ENCODE results near the gene CD44.
A peak's percentile ranks its signal among the peaks of the same experiment; 100 is the strongest.

The CD44 gene

DNA sequence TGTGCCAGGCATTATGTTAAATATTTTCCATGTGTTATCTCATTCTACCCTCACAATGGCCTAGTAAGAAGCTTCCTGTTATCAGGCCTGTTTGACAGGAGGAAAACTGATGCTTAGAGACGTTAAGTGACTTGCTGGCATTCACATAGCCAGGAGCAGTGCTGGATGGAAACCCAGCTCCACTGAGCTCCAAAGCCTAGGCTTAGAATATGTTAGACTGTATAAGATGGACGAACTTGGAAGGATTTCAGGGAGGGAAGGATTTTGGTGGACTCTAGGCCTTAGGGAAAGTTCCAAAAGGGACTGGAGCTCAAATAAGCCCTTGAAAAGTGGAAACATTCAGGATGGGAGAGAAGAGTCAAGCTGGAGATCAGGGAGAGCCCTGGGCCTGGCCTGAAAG is 2.1 kb downstream of the CD44 start:
- no peak for DNase-seq

DNA sequence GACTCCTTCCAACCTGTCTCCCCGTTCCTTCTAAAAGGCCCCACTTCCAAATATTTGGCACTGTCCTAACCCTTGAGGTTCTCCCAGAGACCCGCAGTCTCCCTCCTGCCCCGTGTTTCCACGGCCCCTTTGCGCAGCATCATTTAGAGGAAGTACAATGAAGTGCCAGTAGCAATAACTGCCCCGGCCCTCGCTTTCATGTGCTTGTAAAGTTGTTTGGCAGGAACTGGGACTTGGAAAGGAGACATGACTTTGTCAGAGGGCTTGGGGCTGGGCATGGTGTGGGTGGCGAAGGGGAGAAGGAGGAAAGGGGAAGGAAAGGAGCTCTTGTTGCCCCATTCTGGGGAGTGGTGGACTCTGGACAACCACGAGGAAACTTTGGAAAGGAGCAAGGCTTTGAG is 2.6 kb downstream of the CD44 start:
- DNase-seq: no peak

DNA sequence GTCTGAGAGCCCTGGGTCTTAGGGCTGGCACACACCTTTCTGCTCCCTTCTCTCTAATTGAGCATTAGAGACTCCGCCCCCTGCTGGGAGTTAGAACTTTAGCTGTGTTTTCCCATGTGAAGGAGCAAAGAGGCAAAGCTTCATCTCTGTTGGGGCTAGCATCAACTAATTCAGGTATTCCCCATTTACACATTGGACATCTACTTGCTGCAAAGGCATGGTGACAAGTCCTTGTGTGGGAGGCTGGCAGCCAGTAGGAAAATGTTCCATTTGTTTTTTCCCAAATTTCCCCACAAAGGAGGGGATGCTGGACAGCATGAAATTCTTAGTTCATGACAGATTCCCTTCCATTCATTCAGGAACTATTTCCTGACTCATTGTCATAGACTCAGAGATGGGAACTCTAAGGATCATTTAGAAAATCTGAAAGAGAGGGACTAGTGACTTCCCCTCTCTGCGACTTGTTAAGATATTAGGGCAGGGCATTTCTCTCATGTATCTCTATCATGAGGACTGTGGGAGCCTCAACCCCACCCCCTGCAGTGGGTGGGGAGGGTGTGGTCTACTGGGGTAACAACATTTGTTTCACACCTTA is 3.6 kb downstream of the CD44 start:
- DNase-seq: no peak

DNA sequence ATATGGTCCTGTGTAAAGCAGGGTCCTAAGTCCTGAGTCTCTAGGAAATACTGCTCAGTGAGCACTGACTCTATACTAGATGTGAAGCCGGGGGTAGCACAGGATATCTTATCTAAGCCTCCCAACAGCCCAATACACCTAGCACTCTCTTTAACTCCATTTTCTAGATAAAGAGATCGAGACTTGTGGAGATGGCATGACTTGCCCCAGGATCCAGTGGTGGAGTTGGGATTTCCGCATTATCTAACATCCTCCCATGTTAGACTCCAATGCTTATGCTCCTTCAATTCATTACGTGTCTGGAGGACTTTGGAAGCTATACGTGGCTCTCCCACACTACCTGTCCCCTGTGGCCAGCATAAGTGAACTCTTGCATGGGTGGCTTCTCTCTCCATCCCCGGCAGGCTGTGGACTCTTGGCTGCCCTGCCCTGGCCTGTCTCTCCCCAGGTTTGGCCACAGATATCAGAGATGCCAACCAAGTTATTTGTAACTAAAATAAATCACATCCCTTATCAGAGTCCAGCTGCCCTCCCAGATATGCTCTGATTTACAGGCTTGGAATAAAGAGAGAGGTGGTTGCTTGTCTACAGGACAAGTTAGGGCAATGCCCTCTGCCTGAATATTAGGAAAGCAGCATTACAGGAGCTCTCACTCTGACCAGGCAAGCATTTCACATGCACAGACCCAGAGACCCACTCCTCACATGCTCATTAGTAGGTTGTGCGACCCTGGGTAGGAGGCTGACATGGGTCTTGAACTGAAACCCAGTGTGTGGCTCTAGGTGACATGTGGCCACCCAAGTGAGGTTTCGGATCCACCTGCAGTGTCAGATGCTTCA is 4.5 kb downstream of the CD44 start:
- no peak for DNase-seq

DNA sequence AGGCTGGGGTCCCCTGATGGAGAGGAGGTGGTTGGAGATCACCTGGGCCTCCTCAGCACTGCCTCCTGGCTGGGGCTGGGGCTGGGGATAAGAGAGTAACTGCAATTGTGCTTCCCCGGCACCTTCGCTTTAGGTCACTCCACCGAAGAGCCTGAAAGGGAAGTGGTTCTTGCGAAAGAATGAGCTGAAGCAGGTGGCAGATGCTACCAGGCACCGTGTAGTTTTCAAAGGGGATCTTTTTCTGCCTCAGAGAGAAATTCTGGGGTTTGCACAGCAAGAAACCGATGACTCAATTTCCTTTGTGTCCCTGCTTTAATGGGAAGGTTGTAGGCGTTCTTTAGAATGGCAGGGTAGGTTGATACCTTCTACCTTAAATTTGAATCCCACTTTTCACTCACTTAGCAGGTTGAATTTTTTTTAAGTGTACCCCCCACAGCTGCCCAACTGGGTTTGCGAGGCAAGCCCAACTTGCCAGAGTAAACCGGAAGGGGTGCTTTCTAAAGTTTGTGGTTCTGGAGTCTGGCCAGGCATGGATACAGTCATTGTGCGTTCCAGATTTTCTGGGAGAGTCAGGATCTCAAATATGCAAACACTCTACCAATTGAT is 5.3 kb downstream of the CD44 start:
- no peak for DNase-seq

DNA sequence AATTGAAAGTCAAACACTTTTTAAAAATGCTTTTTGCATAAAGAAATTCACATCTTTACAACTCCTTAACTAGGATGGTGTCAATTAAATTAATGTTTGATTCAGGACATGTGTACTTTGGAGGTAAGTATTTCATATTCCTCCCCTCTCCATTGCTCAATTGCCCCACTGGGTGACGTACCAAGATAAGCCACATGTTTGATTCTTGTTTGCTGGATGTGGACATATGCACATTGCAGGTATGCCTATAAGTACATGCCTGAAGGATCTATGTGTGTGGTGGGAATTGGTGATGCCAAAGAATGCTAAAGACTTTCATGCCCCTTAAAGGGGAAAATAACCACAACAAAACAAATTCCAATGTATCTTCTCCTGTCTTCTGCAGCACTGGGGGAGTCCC is 5.8 kb downstream of the CD44 start:
- no peak for DNase-seq

DNA sequence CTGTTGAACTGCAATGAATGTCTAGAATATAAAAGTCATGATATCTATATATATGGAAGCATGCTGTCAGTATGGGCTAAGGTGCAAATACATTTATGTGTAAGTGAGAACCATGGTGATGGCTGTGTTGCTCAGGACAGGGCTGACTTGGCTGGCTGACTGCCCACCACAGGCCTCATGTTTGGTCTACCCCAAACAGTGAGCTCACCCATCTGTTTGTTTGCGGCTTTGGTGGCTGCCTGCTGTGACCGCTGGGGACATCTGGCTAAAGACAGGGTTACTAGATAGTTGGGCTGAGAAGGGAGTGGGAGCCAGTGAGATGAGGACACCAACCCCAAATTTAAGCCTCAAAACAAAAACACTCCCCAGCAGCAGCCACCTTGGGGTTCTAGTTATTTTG is 6.3 kb downstream of the CD44 start:
- DNase-seq: peak; percentile 28

DNA sequence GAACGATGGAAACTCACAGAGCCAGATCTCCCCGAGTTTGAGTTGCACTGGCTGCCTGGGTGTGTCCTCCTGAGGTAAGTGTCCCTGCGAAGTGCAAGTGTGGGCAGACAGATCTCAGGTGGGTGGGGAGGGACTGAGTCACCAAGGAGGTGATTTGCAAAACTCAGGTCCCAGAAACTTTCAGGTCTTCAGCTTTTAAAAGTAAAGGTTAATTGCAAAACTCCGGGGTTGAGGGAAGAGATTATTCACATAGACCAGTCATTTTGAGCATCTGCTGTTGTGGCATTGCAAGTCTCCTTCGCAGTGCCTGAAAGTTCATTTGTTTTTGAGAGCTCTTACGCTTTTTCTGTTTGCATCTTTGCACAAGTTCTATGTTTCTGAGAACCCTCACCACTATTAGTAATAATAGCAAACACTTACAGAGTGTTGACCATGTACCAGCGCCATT is 7.1 kb downstream of the CD44 start:
- no peak for DNase-seq

DNA sequence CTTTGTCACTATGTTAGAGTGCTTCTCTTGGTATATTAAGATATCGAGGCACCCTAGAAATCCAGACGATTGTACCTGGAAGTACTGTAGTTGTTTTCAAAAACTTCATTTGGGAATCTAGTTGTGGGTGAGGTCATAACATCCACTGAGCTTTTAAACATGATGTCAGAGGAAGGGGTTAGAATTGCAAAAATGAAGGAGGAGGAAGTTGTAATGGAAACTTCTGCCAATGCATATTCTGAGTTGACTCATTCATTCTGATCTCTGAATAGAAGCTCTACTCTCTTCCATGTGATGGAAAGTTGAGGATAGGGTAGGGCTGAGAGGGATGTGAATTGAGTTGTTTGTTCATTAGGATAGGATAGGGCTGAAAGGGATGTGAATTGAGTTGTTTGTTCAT is 7.7 kb downstream of the CD44 start:
- no peak for DNase-seq

DNA sequence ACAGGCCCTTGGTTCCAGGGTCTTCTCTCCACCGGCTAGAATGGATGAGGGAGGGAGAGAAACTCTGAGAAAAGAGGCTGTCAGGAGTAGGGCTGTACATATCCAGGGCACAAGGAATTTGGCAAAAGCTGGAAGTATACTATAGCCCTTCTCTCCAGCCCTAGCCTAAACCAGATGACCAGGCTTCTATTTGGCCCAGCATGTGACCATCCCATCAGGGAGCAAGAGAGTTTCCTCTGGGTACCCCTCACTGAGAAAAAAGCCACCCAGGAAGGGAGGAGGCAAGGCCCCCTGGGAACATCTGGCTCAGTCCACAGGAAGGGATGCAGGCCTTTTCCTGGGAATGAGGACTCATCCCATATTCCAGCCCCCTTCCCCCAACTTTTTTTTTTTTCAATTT is 8.3 kb downstream of the CD44 start:
- no peak for DNase-seq

DNA sequence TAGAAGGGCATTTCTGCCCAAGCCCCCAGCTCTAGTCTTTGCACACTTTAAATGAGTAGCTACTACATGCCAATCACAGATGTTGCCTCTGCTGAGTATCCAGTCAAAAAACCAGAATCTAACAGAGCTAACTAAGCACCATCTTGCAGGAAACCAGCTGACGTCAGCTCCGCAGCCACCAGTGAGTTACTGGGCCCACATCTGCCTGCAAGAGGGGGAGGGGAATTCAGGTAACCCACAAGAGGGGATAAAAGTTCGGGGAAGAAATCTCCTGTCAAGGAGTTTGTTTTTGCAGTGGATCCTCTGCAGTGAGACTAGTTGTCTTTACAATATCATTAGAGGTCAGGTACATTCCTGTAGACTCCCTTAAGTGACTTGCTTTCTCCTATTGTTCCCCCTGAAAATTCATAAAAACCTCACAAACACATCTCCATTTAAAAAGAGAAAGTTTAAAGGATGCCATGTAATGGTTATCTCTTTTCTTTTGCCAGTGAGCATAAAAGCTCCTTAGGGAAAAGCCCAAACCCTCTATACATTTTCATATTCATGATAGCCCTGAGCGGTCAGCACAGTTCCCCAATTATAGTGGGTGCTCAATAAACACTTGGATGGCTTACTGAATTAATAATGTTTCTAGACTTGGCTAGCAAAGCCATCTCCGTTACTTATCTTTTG is 9.3 kb downstream of the CD44 start:
- no peak for DNase-seq

DNA sequence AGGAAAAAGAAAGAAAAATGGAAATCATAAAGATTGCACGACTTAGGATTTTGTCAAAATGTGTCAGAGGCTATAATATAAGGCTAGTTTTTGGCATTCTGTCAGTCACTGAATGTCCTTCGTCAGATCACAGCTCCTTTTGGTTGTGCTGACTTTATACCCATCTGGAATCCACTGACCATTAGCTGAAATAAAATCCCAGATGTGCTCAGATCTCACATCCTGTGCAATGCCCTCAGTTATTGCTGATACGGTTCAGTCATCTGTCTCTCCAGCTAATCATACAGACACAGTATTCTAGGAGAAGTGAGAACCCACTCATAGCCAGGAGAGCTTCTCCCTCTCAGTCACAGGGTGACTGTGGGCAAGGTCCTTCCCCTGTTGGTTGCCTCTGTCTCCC is 11.5 kb downstream of the CD44 start:
- no peak for DNase-seq

DNA sequence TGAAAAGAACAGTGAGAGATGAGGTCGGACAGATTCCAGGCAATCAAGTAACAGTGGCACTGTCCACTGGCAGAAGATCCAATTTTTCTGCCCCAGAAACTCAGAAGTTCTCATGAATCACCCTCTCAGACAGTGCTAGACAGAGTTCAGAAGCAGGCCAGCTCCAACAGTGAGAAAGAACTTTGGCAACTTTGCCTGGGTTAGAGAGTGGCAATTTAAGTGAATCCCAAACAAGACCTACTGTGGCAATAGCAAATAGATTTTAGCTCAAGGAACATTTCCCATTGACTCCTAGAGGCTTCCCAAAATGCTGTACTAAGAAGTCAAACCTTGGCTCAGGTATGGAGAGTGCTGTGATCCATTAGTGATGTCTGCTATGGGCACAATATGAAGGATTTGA is 12.3 kb downstream of the CD44 start:
- DNase-seq: no peak

DNA sequence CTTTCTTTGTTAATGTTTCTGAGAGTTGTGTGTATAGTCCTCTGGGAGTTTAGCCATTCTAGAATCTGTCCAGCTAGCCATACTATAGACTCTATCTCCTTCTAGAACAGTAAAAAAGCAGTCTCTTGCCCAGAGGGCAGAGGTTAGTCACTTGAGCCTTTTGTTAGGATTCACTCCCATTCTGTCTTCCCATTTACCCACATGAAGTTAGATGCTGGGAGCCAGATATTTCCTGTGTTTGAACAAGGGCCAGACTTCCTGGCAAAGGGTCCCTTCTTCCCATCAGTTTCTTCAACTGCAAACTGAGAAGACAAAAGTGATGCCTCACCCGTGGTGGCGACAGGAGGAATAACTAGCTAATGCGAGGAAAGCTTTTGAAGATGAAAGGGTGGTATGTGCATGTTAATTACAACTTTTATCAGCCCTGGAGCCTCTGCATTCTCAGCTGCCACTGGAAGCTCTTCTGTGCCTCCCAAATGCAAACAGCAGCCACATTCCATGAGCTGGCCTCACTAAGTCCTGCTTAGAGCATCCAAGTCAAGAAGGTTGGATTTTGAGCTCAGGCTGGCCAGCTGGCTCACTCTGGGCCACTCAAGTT is 12.8 kb downstream of the CD44 start:
- DNase-seq: no peak

DNA sequence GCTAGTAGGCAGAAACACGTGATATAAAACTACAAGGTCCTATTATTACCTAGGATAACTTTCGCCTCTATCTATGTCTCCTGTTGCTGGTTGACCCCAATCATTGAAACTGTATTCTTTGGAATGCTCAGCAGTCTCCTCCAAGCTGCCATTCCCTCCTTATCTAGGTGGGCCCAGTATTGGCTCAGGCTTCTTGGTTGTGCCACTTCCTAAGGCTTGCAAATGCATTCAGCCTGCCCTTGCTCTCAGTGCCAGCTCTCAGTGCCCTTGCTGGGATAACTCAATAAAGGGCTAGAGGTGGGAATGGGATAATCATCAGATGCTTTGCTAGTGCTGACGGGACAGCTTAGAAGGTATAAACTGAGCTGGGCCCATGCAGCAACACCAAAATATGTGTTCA is 13.6 kb downstream of the CD44 start:
- no peak for DNase-seq

DNA sequence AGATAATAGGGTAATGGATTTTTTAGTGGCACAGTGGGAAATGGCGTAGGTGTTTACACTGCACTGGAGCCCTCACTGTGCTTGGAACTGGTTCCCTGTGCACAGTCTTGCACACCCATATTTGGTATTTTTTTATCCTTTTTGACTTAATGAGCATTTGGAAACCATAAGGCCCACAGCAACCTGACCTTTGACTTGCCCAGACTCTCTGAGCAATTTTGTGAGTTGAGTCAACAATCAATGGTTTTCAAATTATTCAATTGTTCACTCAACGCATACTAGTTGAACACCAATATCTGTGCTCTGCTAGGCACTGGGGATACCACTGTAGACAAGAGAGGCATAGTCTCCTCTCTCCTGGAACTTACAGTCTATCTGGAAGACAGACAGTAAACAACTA is 14.3 kb downstream of the CD44 start:
- no peak for DNase-seq

DNA sequence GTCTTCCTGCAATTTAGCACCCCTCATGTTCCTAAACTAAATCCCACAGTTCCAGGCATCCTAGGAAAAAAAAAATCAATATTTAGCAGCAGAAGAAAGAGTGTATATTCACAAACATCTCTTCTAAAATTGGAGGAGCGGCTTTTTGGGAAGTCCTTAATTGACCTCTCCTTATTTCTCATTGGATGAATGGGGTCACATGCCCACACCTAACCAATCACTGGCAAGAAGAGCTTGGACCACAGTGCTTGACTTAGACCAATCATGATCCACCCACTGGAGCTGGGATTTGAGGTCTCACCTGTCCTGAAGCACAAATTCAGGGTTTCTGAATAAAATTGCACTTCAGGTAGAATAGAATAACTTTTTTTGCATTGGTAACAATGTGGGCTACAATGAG is 16.0 kb downstream of the CD44 start:
- DNase-seq: no peak

DNA sequence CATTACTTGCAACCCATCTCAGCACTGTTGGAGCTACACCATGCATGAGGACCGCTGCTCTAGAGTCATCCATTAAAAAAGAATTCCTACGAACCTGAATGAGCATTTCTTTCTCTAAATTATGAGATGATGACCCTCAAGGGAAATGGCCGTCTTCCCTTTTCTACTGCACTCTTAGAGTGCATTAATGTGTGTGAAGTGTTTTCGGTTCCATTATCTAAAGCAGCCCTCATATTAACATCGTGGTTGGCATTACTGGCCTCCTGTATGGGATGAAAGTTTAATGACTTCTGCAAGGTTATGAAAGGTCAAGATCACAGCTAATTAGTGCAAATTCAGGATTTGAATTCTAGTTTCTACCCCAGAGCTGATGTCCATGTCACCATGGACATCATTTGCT is 16.7 kb downstream of the CD44 start:
- no peak for DNase-seq

DNA sequence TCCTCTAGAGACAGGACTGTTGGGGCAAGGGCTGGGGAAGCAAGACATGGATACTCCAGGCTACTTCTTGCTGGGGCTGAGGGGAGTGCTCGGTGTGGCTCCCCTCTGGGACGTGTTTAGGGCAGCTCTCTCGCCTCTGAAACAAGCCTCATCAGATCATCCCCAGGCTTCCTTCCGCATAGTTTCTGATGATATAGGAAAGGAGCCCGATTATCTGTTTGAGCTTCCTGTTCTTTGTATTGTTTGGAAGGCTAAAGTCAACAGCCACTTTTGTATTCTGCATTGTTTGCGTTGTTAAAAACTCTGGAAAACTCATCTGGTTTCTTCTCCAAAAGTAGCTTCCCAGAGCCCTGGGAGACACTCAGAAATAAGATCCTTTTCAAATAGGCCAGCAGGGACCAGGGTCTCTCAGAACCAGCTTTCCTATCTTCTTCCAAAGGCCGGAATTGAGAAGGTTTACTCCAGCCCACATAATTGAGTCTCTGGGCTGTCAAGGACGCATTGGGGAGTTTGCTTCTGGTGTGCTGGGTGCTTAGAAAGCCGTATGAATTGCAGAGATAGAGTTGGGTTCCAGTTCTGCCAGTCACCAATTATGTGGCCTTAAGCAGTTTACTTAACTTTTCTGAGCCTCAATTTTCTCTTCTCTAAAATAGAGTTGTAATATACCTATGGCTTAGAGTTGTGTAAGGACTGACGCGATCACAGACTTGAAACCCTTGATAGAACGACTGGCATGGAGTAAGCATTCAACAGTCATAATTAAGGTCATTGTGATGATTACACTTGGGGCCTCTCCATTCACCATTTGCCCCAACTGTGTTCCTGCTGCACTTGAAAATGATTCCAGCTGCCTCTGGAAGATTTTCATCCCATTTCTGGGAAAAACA is 19.1 kb downstream of the CD44 start:
- no peak for DNase-seq

DNA sequence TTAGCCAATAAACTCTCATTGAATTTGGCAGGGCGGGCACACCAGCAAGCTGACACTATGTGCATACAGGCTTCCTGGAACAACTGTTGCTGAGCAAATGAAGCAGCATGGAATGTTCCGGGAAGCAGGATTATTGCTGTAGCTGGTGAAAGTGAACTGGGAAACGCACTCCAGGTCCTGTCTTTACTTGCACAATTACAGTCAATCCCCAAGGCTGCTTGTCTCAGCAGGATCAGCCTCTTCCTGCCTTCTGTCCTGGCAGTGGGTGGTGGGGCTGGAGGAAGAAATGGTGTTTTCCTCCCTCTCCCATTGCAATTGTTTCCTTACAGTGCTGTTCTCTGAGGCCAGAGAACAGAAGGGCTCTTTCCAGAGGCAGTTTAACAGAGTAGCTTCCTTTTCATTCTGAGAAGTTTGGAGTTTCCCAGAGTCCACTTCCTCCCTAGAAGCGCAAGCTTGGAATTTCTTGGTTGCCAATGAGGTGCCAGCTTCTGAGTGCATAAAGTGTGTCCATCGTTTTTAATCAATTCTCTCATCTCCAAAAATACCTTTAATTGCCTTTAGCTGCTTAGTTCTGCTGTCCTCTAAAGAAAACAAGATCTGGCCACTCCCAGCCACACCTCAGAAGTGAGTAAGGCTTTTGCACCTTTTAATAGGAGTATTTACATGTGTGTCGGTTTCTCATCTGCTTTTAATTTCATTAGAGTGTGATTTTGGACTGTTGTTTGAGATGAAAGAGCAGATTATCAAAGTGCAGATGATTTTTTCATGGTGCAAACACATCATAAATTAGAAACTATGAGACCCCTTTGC is 19.9 kb downstream of the CD44 start:
- peak; percentile 36 for DNase-seq

DNA sequence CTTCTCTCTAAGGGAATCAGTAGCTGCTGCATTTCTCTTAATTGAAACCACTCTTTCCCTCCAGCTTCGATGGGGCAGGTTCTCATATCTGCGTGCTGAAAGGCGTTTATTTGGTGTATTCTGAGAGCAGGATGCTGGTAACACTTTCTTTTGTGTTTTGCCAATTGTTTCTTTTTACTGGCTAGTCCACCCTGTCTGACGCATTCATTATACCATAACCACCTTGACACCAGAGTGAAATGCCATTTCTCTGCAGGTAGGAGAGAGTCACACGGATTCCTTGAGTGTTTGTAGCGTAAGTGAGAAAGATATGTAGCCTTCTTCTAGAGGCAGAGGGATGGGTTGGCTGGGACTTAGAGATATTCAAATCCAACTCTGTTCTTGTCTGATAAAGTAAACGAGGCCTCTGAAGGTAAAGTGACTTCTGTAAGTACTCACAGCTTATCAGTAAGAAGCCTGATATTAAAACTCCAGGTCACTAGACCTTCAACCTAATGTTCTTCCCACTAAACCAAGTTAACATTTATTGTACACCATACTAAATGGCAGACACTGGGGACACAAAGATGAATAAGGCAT is 21.4 kb downstream of the CD44 start:
- no peak for DNase-seq
